Measurements from ENCODE around the gene CDC26.
"Not testable (repeated sequence)": the region's sequence is repeated elsewhere in the genome, so short reads cannot be mapped to it uniquely, and the experiment has no call there.

CDC26 gene

GRCh38 chr9:113293285-113293878 is 18.0 kb upstream of the CDC26 start:
- DNase-seq (ENCODE audit: low spot score), result no peak

- no peak for DNase-seq (ENCODE audit: low spot score)
These were observed 14.8 kb upstream of the CDC26 start for GRCh38 chr9:113290052-113290607.

- DNase-seq (ENCODE audit: low spot score), result no peak
These were observed 13.7 kb upstream of the CDC26 start for GRCh38 chr9:113289091-113289490.

GRCh38 chr9:113281356-113281755 is 6.0 kb upstream of the CDC26 start:
- no peak for DNase-seq (ENCODE audit: low spot score)

GRCh38 chr9:113278840-113279239 is 3.5 kb upstream of the CDC26 start:
- DNase-seq (ENCODE audit: low spot score), result no peak

GRCh38 chr9:113274474-113275156 is 757 bp downstream of the CDC26 start:
- peak; percentile 68 for DNase-seq (ENCODE audit: low spot score)

- no peak for DNase-seq (ENCODE audit: low spot score)
These were observed 5.5 kb downstream of the CDC26 start for GRCh38 chr9:113269871-113270270.

- DNase-seq (ENCODE audit: low spot score), result no peak
These were observed 6.0 kb downstream of the CDC26 start for GRCh38 chr9:113269355-113269754.

- DNase-seq (ENCODE audit: low spot score), result no peak
These were observed 7.3 kb downstream of the CDC26 start for GRCh38 chr9:113267911-113268566.

GRCh38 chr9:113266174-113266573 is 9.2 kb downstream of the CDC26 start:
- no peak for DNase-seq (ENCODE audit: low spot score)

GRCh38 chr9:113261917-113262671 is 13.3 kb downstream of the CDC26 start:
- no peak for DNase-seq (ENCODE audit: low spot score)

GRCh38 chr9:113258282-113258681 is 17.1 kb downstream of the CDC26 start:
- no peak for DNase-seq (ENCODE audit: low spot score)

- DNase-seq (ENCODE audit: low spot score), result no peak
These were observed 17.5 kb downstream of the CDC26 start for GRCh38 chr9:113257863-113258262.

GRCh38 chr9:113255438-113255837 is 19.9 kb downstream of the CDC26 start:
- DNase-seq (ENCODE audit: low spot score), result no peak

- no peak for DNase-seq (ENCODE audit: low spot score)
These were observed 20.4 kb downstream of the CDC26 start for GRCh38 chr9:113254991-113255390.

GRCh38 chr9:113250807-113251206 is 24.6 kb downstream of the CDC26 start:
- DNase-seq (ENCODE audit: low spot score), result no peak

- not testable (repeated sequence) for DNase-seq (ENCODE audit: low spot score)
These were observed 25.7 kb downstream of the CDC26 start for GRCh38 chr9:113249661-113250060.

GRCh38 chr9:113247640-113248039 is 27.7 kb downstream of the CDC26 start:
- no peak for DNase-seq (ENCODE audit: low spot score)

GRCh38 chr9:113246928-113247327 is 28.4 kb downstream of the CDC26 start:
- DNase-seq (ENCODE audit: low spot score), result no peak

- no peak for DNase-seq (ENCODE audit: low spot score)
These were observed 29.5 kb downstream of the CDC26 start for GRCh38 chr9:113245894-113246293.

- no peak for DNase-seq (ENCODE audit: low spot score)
These were observed 30.8 kb downstream of the CDC26 start for GRCh38 chr9:113244556-113244955.

- no peak for DNase-seq (ENCODE audit: low spot score)
These were observed 34.2 kb downstream of the CDC26 start for GRCh38 chr9:113241161-113241560.

Measured in globus pallidus (tissue), 1 donor.